ENCODE measurements around the gene PPM1H.

- TF ChIP-seq POLR2A (IDR thresholded peaks at IDR 0.05; ENCODE audit: low read length) (no peak), GATA1 (IDR thresholded peaks at IDR 0.05; ENCODE audit: low read depth, low read length) (no peak)
Observed at GRCh38 chr12:62915204-62915529, 19.8 kb downstream of the PPM1H start.
